MM.1S (cell line): ENCODE measurements around the gene SCAF11.

Experiments
- DNase-seq: peaks from one replicate; pipeline ENCODE4 v3.0.0-alpha.2; 2015
- H2AFZ ChIP-seq: fragments of 300-600 bp; sonication (generic); 2 replicates; pipeline ENCODE4 v1.6.0; 2016; ENCODE audit warnings: antibody characterized with exemption, low read length
- H3F3A ChIP-seq: fragments of 300-600 bp; sonication (generic); 2 replicates; pipeline ENCODE4 v1.6.1; 2016; ENCODE audit warnings: mild to moderate bottlenecking, antibody characterized with exemption, low read length, moderate library complexity, mixed read lengths; ENCODE audit not compliant: insufficient read depth
- H3K27ac ChIP-seq: fragments of 300-600 bp; sonication (generic); 2 replicates; pipeline ENCODE4 v1.5.1; 2016; ENCODE audit warnings: mild to moderate bottlenecking, low read length
- H3K27me3 ChIP-seq: fragments of 300-600 bp; sonication (generic); replicated peaks from 2 replicates; pipeline ENCODE4 v1.6.0; 2016; ENCODE audit warnings: low read length; ENCODE audit not compliant: insufficient read depth
- H3K36me3 ChIP-seq: fragments of 300-600 bp; sonication (generic); replicated peaks from 2 replicates; pipeline ENCODE4 v1.6.1; 2016; ENCODE audit warnings: mild to moderate bottlenecking, low read length, mixed read lengths; ENCODE audit not compliant: insufficient read depth
- H3K4me1 ChIP-seq: fragments of 300-600 bp; sonication (generic); 2 replicates; pipeline ENCODE4 v1.6.1; 2016; ENCODE audit warnings: low read length, mixed read lengths
- H3K4me2 ChIP-seq: fragments of 300-600 bp; sonication (generic); 2 replicates; pipeline ENCODE4 v1.6.0; 2016; ENCODE audit warnings: low read depth, low read length
- H3K4me3 ChIP-seq: fragments of 300-600 bp; sonication (generic); 2 replicates; pipeline ENCODE4 v1.5.1; 2016; ENCODE audit warnings: low read length, mixed read lengths
- H3K79me2 ChIP-seq: fragments of 300-600 bp; sonication (generic); 2 replicates; pipeline ENCODE4 v1.6.1; 2016; ENCODE audit warnings: mixed run types, low read length, mixed read lengths
- H3K9ac ChIP-seq: fragments of 300-600 bp; sonication (generic); 2 replicates; pipeline ENCODE4 v1.6.1; 2016; ENCODE audit warnings: low read length, mixed read lengths
- H3K9me2 ChIP-seq: fragments of 300-600 bp; sonication (generic); replicated peaks from 2 replicates; pipeline ENCODE4 v1.6.1; 2016; ENCODE audit warnings: mild to moderate bottlenecking, low read length, mixed read lengths; ENCODE audit not compliant: insufficient read depth
- H3K9me3 ChIP-seq: fragments of 300-600 bp; sonication (generic); replicated peaks from 2 replicates; pipeline ENCODE4 v1.6.1; 2016; ENCODE audit warnings: mild to moderate bottlenecking, low read length, mixed read lengths; ENCODE audit not compliant: insufficient read depth
- H4K20me1 ChIP-seq: fragments of 300-600 bp; sonication (generic); 2 replicates; pipeline ENCODE4 v1.6.1; 2016; ENCODE audit warnings: mild to moderate bottlenecking, low read length, moderate library complexity, mixed read lengths; ENCODE audit not compliant: insufficient read depth
- EZH2 ChIP-seq: fragments of 300-600 bp; sonication (generic); optimal IDR thresholded peaks from 2 replicates; pipeline ENCODE3; 2017; ENCODE audit warnings: low read depth, mild to moderate bottlenecking, antibody characterized with exemption, low read length, mixed read lengths
- EZH2phosphoT487 ChIP-seq: fragments of 300-600 bp; sonication (generic); IDR thresholded peaks from 2 replicates; pipeline ENCODE4 v1.6.1; 2018; ENCODE audit warnings: antibody characterized with exemption, low read length
- TF ChIP-seq, protein P1 (sequence below): fragments of 300-600 bp; sonication (generic); IDR thresholded peaks from 2 replicates; pipeline ENCODE4 v1.5.1; 2016; ENCODE audit warnings: antibody characterized with exemption, low read length, mixed read lengths

Gene SCAF11

DNA sequence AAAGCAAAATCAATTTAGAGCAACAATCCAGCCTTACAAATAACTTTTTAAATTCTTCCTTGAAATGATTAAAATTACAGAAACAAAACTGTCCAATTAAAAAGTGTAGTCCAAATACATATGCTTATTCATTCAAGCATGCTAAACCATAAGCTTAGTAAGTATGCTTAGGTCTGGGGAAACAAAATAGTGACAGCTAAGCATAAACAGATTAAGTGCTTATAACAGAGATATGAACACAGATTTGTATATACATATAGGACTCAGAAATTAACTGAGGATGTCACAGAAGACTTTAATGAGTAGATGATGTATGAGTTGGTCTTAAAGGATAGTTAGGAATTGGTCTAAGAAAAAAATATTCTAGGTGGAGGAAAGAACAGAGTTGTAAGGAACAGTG is 41.8 kb downstream of the SCAF11 start:
- H4K20me1 ChIP-seq, result no peaks in the 10 kb centered on the region
- no peak overlapping the region for H2AFZ ChIP-seq
- no peak overlapping the region for H3K9ac ChIP-seq
- no peaks in the 10 kb centered on the region for H3K79me2 ChIP-seq
- TF ChIP-seq, protein P1, sequence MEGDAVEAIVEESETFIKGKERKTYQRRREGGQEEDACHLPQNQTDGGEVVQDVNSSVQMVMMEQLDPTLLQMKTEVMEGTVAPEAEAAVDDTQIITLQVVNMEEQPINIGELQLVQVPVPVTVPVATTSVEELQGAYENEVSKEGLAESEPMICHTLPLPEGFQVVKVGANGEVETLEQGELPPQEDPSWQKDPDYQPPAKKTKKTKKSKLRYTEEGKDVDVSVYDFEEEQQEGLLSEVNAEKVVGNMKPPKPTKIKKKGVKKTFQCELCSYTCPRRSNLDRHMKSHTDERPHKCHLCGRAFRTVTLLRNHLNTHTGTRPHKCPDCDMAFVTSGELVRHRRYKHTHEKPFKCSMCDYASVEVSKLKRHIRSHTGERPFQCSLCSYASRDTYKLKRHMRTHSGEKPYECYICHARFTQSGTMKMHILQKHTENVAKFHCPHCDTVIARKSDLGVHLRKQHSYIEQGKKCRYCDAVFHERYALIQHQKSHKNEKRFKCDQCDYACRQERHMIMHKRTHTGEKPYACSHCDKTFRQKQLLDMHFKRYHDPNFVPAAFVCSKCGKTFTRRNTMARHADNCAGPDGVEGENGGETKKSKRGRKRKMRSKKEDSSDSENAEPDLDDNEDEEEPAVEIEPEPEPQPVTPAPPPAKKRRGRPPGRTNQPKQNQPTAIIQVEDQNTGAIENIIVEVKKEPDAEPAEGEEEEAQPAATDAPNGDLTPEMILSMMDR, result no peak
- no peak for TF ChIP-seq EZH2phosphoT487
- TF ChIP-seq EZH2, result no peak
- no peaks in the 10 kb centered on the region for H3K4me1 ChIP-seq
- peaks cover 10% of the 10 kb centered on the region; the same call in 1 of the 2 replicates for H3K36me3 ChIP-seq
- no peak overlapping the region for H3K4me2 ChIP-seq
- no peaks in the 10 kb centered on the region for H3F3A ChIP-seq
- H3K4me3 ChIP-seq, result no peak overlapping the region
- H3K27me3 ChIP-seq, result no peaks in the 10 kb centered on the region
- no peaks in the 10 kb centered on the region for H3K9me3 ChIP-seq
- no peaks in the 10 kb centered on the region for H3K9me2 ChIP-seq
- H3K27ac ChIP-seq, result no peak overlapping the region
- DNase-seq, result no peak

DNA sequence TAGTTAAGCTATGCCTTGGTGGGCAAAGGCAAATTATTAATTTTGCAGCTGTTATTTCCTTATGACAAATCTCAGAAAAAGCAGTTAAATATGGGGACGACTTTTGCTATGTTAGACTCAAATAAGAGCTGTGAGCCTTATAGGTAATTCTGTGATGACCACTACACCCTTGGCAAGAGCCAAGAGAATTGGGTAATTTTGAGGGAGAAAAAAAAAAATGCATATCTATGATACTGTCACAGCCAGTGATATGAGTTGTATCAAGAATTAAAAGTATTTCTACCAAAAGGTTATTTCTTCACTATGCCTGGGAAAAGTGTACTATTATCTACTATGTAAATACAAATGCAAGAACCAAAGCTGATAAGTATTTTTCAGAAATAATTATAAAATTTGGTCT is 43.9 kb downstream of the SCAF11 start:
- no peaks in the 10 kb centered on the region for H3K9me3 ChIP-seq
- H3K4me2 ChIP-seq, result no peak overlapping the region
- H3K4me3 ChIP-seq, result no peak overlapping the region
- H3K36me3 ChIP-seq, result peaks cover 10% of the 10 kb centered on the region; the same call in 1 of the 2 replicates
- no peak overlapping the region for H3K9ac ChIP-seq
- no peak overlapping the region for H2AFZ ChIP-seq
- no peaks in the 10 kb centered on the region for H4K20me1 ChIP-seq
- no peaks in the 10 kb centered on the region for H3K4me1 ChIP-seq
- no peaks in the 10 kb centered on the region for H3F3A ChIP-seq
- TF ChIP-seq EZH2phosphoT487 (no peak), EZH2 (no peak)
- TF ChIP-seq, protein P1, result no peak
- DNase-seq, result no peak
- H3K27ac ChIP-seq, result no peak overlapping the region
- H3K27me3 ChIP-seq, result no peaks in the 10 kb centered on the region
- H3K9me2 ChIP-seq, result no peaks in the 10 kb centered on the region
- no peaks in the 10 kb centered on the region for H3K79me2 ChIP-seq

DNA sequence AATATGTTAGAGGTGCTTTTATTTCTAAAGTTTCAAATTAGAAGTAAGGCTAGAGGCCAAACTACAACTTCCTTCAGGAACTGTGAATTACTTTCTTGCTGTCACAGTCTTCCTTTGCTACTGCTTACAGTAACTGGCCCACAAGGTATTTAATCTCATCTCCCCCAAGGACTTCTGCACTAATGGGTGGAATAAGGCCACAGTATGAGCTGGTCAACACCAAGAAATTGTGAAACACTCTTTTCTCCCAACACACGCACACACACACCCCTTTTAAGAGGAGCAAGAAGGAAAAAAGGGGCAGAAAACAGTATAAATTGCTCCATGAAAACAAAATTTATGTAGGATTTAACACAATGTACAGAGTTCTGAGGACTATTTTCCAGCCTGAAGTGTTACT is 45.6 kb downstream of the SCAF11 start:
- H3K9ac ChIP-seq, result no peak overlapping the region
- TF ChIP-seq, protein P1, result no peak
- no peak for TF ChIP-seq EZH2
- no peak for TF ChIP-seq EZH2phosphoT487
- no peaks in the 10 kb centered on the region for H4K20me1 ChIP-seq
- no peak for DNase-seq
- H3K4me1 ChIP-seq, result no peaks in the 10 kb centered on the region
- H3K4me2 ChIP-seq, result no peak overlapping the region
- H3K9me3 ChIP-seq, result no peaks in the 10 kb centered on the region
- H3K4me3 ChIP-seq, result no peak overlapping the region
- no peak overlapping the region for H2AFZ ChIP-seq
- no peak overlapping the region for H3K27ac ChIP-seq
- no peaks in the 10 kb centered on the region for H3F3A ChIP-seq
- no peaks in the 10 kb centered on the region for H3K79me2 ChIP-seq
- no peaks in the 10 kb centered on the region for H3K27me3 ChIP-seq
- peaks cover 10% of the 10 kb centered on the region; the same call in 1 of the 2 replicates for H3K36me3 ChIP-seq
- H3K9me2 ChIP-seq, result no peaks in the 10 kb centered on the region
